CD4-positive, alpha-beta T cell treated with Interleukin-10 for 1 hour (primary cell): ENCODE data around the gene OLFM3.

ENCODE experiments used
- DNase-seq: peaks from one replicate; pipeline ENCODE4 v3.0.0-alpha.2; 2020

The OLFM3 gene

GRCh38 chr1:101996825-101997465 lies at the start of gene OLFM3:
TSS of gene OLFM3 (minus strand) at chr1:101996926.
- DNase-seq: no peak

- DNase-seq: no peak
These were observed 49.0 kb upstream of the OLFM3 start for GRCh38 chr1:102045752-102046151.

GRCh38 chr1:102032534-102032933 lies 35.8 kb upstream of the OLFM3 start:
- no peak for DNase-seq

- DNase-seq: no peak
These were observed 22.8 kb upstream of the OLFM3 start for GRCh38 chr1:102019530-102019929.

- DNase-seq: no peak
These were observed 19.0 kb upstream of the OLFM3 start for GRCh38 chr1:102015728-102016127.

GRCh38 chr1:102002057-102002456 lies 5.3 kb upstream of the OLFM3 start:
- DNase-seq: no peak

GRCh38 chr1:101995984-101996745 lies 561 bp downstream of the OLFM3 start:
- DNase-seq: no peak

GRCh38 chr1:101993710-101994109 lies 3.0 kb downstream of the OLFM3 start:
- no peak for DNase-seq

- DNase-seq: no peak
These were observed 3.7 kb downstream of the OLFM3 start for GRCh38 chr1:101992821-101993575.

- no peak for DNase-seq
These were observed 15.8 kb downstream of the OLFM3 start for GRCh38 chr1:101980974-101981373.

GRCh38 chr1:101977266-101977665 lies 19.5 kb downstream of the OLFM3 start:
- no peak for DNase-seq

- DNase-seq: no peak
These were observed 20.6 kb downstream of the OLFM3 start for GRCh38 chr1:101976161-101976560.

GRCh38 chr1:101975371-101975770 lies 21.4 kb downstream of the OLFM3 start:
- no peak for DNase-seq

- no peak for DNase-seq
These were observed 22.0 kb downstream of the OLFM3 start for GRCh38 chr1:101974599-101975274.

- DNase-seq: no peak
These were observed 25.4 kb downstream of the OLFM3 start for GRCh38 chr1:101971304-101971703.

- DNase-seq: no peak
These were observed 28.9 kb downstream of the OLFM3 start for GRCh38 chr1:101967871-101968270.

- no peak for DNase-seq
These were observed 31.4 kb downstream of the OLFM3 start for GRCh38 chr1:101965341-101965740.

- no peak for DNase-seq
These were observed 32.0 kb downstream of the OLFM3 start for GRCh38 chr1:101964708-101965107.

- DNase-seq: no peak
These were observed 36.6 kb downstream of the OLFM3 start for GRCh38 chr1:101960142-101960541.

- no peak for DNase-seq
These were observed 37.3 kb downstream of the OLFM3 start for GRCh38 chr1:101959456-101959855.

GRCh38 chr1:101957771-101958170 lies 39.0 kb downstream of the OLFM3 start:
- no peak for DNase-seq

GRCh38 chr1:101953623-101954022 lies 43.1 kb downstream of the OLFM3 start:
- no peak for DNase-seq

- no peak for DNase-seq
These were observed 50.8 kb downstream of the OLFM3 start for GRCh38 chr1:101945884-101946283.
